Medulla oblongata (tissue), 1 donor: Measurements from ENCODE around the gene TMCO1.
"Not testable (repeated sequence)": the region's sequence is repeated elsewhere in the genome, so short reads cannot be mapped to it uniquely, and the experiment has no call there.

ENCODE experiments used
- DNase-seq: peaks from one replicate; pipeline ENCODE4 v3.0.0-alpha.2; 2015; ENCODE audit errors: extremely low spot score

The TMCO1 gene

DNA sequence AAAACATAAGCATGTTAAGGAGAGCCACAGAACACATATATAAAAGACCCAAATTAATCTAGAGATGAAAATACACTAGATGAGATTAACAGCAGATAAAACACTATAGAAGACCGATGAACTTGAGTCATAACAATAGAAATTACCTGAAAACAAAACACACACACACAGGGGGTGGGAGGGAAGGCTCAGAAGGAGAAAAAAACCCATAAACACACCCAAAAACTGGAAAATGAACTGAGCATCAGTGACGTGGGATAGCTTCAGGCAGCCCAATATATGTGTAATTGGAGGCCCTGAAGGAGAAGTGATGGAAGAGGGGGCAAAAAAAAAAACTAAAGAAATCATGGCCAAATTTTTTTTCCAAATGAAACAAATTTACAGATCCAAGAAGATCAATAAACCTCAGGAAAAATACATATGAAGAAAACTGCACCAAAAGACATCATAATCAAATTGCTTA, 81.7 kb downstream of the TMCO1 start:
- DNase-seq: no peak

DNA sequence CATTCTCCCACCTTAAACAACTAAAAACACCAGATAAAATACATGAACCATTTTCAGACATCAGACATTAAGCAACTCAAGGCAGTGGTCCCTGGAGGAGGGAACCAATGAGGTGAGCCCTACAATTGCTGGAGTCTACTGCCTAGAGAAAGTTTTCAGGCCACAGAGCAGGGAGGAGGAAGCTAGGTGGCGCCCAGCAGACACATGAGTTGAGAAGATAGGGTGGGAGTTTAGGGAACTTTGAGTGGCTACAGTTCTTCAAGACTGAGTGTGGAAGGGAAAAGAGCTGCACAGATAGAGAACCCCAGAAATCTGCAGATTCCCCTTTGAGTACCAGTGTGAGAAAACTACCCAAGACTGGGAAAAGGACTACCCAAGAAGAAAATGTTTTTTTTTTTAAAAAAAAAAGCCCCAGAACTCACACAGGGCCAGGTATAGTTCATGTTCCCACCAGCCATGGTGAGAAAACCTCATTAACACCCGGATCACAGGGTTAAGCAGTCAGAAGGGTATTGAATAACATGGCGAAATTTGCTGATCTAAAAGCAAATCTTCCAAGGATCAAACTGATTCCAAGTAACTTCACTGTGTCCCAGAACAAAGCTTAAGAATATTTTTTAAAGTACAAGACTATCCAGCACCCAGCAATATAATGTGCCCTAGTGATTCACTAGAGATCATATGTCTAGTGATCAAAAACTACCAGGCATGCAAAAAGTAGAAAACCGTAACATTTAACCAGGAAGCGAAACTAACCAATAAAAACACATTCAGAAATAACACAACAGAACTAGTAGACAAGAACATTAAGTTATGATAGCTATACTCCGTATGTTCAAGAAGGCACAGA, 82.3 kb downstream of the TMCO1 start:
- DNase-seq: peak; percentile 14

DNA sequence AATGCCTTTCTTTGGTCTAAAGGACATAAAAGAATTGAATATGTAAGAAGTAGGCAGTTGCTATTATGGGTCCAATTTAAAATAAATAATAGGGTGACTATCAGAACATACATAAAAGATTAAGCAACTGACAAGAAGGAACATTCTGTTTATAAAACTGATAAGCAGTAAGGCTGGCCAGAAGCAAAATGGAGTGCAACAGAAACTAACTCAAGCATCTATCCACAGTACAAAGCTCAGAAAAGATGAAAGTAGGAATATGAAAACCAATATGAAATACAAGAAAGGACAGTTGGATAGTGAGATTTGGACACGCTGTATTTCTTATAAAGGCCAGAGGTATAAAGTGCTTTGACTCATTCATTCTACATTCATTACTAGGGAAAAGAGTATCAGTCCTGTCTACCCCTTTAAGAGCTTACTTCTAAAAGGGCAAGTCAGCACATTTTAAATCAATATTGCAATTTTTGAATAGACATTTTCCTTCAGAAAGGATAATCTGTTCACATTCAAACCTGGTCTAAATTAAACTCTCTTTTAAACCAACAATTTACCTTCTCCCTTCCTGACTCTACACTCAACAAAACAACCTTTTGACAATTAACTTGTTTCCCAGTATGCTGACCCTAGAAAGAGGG, 84.7 kb downstream of the TMCO1 start:
- DNase-seq: no peak

DNA sequence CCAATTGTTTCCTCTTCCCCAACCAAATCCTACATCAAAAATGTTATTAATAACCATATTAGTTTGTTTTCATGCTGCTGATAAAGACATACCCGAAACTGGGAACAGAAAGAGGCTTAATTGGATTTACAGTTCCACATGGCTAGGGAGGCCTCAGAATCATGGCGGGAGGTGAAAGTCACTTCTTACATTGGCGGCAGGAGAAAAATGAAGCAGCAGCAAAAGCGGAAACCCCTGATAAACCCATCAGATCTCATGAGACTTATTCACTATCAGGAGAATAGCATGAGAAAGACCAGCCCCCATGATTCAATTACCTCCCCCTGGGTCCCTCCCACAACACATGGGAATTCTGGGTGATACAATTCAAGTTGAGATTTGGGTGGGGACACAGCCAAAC, 87.9 kb downstream of the TMCO1 start:
- DNase-seq: not testable (repeated sequence)

DNA sequence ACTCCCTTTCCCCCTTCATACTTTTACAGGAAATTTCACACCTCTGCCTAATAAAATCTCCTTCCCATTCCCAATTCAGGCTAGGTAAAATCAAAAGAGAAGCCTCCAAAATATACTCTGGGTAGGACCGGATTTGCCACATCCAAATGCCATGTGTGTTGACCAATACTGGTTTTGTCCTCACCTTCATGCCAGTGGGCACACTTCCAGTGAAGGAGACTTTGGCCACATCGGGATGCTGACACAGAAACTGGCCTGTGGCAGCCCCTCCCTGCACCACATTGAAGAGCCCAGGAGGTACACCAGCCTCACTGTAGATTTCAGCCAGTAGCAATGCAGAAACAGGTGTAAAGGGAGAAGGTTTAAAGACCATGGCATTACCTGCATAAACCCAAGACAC, 88.4 kb downstream of the TMCO1 start:
- DNase-seq: no peak

DNA sequence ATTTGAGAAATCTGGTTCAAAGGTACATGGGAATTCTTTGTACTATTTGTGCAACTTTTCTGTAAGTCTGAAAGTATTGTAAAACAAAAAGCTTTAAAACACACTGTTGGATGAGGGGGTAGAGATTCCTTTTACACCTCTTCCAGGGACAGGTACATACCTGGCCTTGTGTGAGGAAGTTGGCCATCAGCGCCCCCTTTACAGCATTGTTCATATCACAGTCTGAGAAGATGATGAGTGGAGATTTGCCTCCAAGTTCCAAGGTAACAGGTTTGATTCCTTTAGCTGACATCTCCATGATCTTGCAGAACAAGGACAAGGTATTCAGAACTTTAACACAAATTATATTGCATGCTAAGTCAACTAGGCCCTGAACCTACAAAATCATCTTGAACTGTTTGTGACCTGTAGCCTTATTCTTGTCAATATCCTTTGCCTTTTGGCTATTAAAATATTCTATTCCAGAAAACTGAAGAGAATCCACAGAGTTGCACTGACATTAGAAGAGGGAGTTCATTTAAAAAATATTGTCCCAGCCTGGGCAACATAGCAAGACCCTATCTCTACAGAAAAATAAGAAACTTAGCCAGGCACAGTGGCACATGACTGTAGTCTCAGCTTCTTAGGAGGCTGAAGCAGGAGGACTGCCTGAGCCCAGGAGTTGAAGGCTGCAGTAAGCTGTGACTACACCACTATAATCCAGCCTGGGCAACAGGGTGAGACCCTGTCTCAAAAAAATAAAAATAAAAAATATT, 89.2 kb downstream of the TMCO1 start:
- no peak for DNase-seq

DNA sequence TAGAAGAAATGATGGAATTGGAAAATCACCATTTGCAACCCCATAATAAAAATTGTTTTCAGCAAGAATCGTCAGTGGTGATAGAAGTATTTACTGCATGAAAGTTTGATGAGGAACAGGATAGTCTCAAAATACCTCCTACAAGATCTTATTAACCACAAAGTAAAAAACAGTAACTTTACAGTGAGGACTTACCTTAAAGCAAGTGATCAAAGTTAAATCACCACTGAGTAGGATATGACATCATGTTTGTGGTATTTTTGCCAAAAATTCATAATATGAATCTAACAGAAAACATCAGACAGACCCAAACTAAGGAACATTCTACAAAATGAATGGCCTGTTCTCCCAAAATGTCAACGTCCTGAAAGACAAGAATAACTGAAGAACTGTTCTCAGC, 90.2 kb downstream of the TMCO1 start:
- no peak for DNase-seq
